Caco-2 (cell line): Measurements from ENCODE around the gene WNT5B. TPM values are rescaled to one million over a fixed set of nuclear protein-coding genes. Genes with fewer than 3 reads are reported as not detected.
A peak's percentile ranks its signal among the peaks of the same experiment; 100 is the strongest.
"Not testable (repeated sequence)": the region's sequence is repeated elsewhere in the genome, so short reads cannot be mapped to it uniquely, and the experiment has no call there.

Experiments used
- BruUV-seq: library from RNA; stranded (reverse); fragments of 400-500 nt; replicated peaks from 2 replicates; lab custom pipeline; 2021; lab: Mats Ljungman, UMichigan
- CTCF ChIA-PET: fragments of 300-600 bp; sonication (Branson Sonifier 250); formaldehyde crosslinking; loops from one replicate; lab custom pipeline; 2022; ENCODE audit warnings: antibody characterized with exemption; lab: Charles Lee
- POLR2A ChIA-PET: fragments of 300-600 bp; sonication (Branson Sonifier 250); formaldehyde crosslinking; loops from one replicate; lab custom pipeline; 2022; ENCODE audit warnings: antibody characterized with exemption; lab: Charles Lee
- DNase-seq, 2 experiments: peaks; one replicate each; pipeline versions ENCODE4 v3.0.0 to v3.0.0-alpha.2; 2020 to 2022
- H3K27me3 ChIP-seq: replicated peaks from 2 replicates; pipeline ENCODE4 v1.6.0; 2011; ENCODE audit warnings: low read length; ENCODE audit not compliant: control insufficient read depth, insufficient read depth
- H3K36me3 ChIP-seq: 2 replicates; pipeline ENCODE4 v1.5.1; 2011; ENCODE audit warnings: low read length; ENCODE audit not compliant: control insufficient read depth, insufficient read depth
- H3K4me1 ChIP-seq: fragments of 250-450 bp; sonication (Bioruptor Pico); 2 replicates; pipeline ENCODE4 v1.5.1; 2020; ENCODE audit warnings: mild to moderate bottlenecking
- H3K4me3 ChIP-seq: 2 replicates; pipeline ENCODE4 v1.5.1; 2011; ENCODE audit warnings: low read depth, mild to moderate bottlenecking, control low read depth, low read length
- H3K9me3 ChIP-seq: fragments of 250-450 bp; sonication (Bioruptor Pico); 2 replicates; pipeline ENCODE4 v1.5.1; 2020; ENCODE audit warnings: mild to moderate bottlenecking, moderate library complexity
- H3K27ac Mint-ChIP-seq: one replicate; pipeline ENCODE4 v1.8.0; 2022; ENCODE audit warnings: mixed read lengths; ENCODE audit not compliant: unreplicated experiment
- H3K27me3 Mint-ChIP-seq: one replicate; pipeline ENCODE4 v1.8.0; 2022; ENCODE audit warnings: mixed read lengths; ENCODE audit not compliant: insufficient read depth, unreplicated experiment
- H3K36me3 Mint-ChIP-seq: one replicate; pipeline ENCODE4 v1.8.0; 2022; ENCODE audit warnings: mild to moderate bottlenecking, mixed read lengths; ENCODE audit not compliant: insufficient read depth, unreplicated experiment
- H3K4me1 Mint-ChIP-seq: one replicate; pipeline ENCODE4 v1.8.0; 2022; ENCODE audit warnings: low read depth, mixed read lengths; ENCODE audit not compliant: unreplicated experiment
- H3K4me3 Mint-ChIP-seq: one replicate; pipeline ENCODE4 v1.8.0; 2022; ENCODE audit warnings: mild to moderate bottlenecking, moderate library complexity, mixed read lengths; ENCODE audit not compliant: unreplicated experiment
- H3K9me3 Mint-ChIP-seq: one replicate; pipeline ENCODE4 v1.8.0; 2022; ENCODE audit warnings: mixed read lengths; ENCODE audit not compliant: unreplicated experiment
- intact Hi-C: fragments of 100-400 bp; cut with micrococcal nuclease; formaldehyde crosslinking; loops from one replicate; pipeline ENCODE4 v1.10.0; 2022; ENCODE audit not compliant: unreplicated experiment
- total RNA-seq: library from RNA; stranded (reverse); gene quantifications from 2 replicates; pipeline ENCODE4 v1.2.3, GENCODE V29; 2022
- TF ChIP-seq, protein P1 (sequence below), 2 experiments: fragments of 200-600 bp in 1 of 2; IDR thresholded peaks; 1 replicate in 1 of 2; 2 replicates in 1 of 2; pipeline versions ENCODE4 v1.5.1 to v1.8.0; 2011 to 2022; ENCODE audit warnings: antibody characterized with exemption in 1 of 2, control low read depth in 1 of 2, inconsistent platforms in 1 of 2, low read depth in 1 of 2, low read length in 1 of 2, mild to moderate bottlenecking in 1 of 2, moderate library complexity in 1 of 2; ENCODE audit not compliant: insufficient read depth in 1 of 2, severe bottlenecking in 1 of 2, unreplicated experiment in 1 of 2

WNT5B gene
- total RNA-seq, 1 experiment from 2014 or later: 6.9 TPM

DNA sequence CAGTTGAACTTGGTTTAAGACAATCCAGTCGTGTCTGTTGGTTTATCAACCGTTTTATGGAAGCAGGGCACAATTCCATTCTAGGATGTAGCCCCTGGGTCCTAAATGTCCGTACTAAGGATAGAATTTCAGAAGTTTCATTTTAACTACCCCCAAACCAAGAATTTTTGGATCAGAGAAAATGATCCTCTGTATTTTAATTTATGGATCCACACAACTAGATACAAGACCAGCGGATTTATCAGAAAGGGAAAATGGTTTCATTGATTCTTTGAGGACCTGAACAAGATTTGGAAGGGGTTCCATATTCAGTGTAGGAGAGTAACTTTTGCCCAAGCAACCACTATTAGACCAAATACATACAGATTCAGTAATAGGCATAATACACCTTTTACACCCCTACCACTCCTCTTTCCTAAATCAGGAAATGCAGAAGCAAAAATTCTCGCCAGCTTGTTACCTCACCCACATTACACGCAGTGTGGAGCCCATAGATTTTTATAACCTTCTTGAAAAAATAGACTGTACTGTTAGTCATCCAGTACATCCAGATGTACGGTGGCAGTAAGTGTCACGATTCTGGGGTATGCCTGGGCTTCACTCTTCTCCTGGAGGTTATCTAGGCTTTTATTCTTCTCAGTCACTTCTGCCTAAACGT lies 33.2 kb upstream of the WNT5B start:
- ChIA-PET POLR2A (interaction anchor here (1.6 kb wide), 1 partner anchor 10 kb away, joined by 6 read pairs; no protein-coding TSS in a partner anchor), CTCF (no interaction called here)
- Histone ChIP-seq H3K4me3 (no peak overlapping the region; the same call in 1 of the 2 replicates), H3K36me3 (peaks cover 3% of the 10 kb centered on the region; the same call in 1 of the 2 replicates), H3K9me3 (no peaks in the 10 kb centered on the region), H3K4me1 (peaks cover 27% of the 10 kb centered on the region), H3K27me3 (no peaks in the 10 kb centered on the region)
- H3K27me3 Mint-ChIP-seq: no peaks in the 10 kb centered on the region
- H3K4me3 Mint-ChIP-seq: peak overlapping the region; percentile 89
- H3K4me1 Mint-ChIP-seq: peaks cover 33% of the 10 kb centered on the region
- TF ChIP-seq, protein P1, sequence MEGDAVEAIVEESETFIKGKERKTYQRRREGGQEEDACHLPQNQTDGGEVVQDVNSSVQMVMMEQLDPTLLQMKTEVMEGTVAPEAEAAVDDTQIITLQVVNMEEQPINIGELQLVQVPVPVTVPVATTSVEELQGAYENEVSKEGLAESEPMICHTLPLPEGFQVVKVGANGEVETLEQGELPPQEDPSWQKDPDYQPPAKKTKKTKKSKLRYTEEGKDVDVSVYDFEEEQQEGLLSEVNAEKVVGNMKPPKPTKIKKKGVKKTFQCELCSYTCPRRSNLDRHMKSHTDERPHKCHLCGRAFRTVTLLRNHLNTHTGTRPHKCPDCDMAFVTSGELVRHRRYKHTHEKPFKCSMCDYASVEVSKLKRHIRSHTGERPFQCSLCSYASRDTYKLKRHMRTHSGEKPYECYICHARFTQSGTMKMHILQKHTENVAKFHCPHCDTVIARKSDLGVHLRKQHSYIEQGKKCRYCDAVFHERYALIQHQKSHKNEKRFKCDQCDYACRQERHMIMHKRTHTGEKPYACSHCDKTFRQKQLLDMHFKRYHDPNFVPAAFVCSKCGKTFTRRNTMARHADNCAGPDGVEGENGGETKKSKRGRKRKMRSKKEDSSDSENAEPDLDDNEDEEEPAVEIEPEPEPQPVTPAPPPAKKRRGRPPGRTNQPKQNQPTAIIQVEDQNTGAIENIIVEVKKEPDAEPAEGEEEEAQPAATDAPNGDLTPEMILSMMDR (IDR thresholded peaks at IDR 0.05; ENCODE audit: insufficient read depth in 1 of 2, low read depth in 1 of 2, low read length in 1 of 2, severe bottlenecking in 1 of 2, unreplicated experiment in 1 of 2): no peak
- H3K9me3 Mint-ChIP-seq: no peaks in the 10 kb centered on the region
- H3K27ac Mint-ChIP-seq: peak overlapping the region; percentile 91
- H3K36me3 Mint-ChIP-seq: peaks cover 19% of the 10 kb centered on the region
- no peak for DNase-seq
- intact Hi-C loops: loop anchor here (1.0 kb wide), 1 partner anchor 9 kb away; no protein-coding TSS in a partner anchor
- TSS peak; percentile 31 for BruUV-seq

DNA sequence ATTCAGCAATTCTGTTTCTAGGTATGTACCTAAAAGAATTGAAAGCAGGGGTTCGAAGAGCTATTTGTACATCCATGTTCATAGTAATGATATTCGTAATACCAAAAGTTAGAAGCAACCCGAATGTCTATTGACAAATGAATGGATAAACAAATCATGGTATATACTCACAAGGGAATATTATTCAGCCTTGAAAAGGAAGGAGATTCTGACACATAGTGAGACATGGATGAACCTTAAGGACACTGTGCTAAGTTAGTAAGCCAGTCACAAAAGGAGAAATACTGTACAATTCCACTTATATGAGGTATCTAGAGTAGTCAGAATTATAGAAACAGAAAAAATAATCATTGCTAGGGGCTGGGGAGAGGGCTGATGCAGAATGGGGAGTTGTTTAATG lies 30.3 kb upstream of the WNT5B start:
- H3K4me1 ChIP-seq: peaks cover 8% of the 10 kb centered on the region
- Mint-ChIP-seq H3K4me1 (peaks cover 6% of the 10 kb centered on the region), H3K9me3 (no peaks in the 10 kb centered on the region), H3K36me3 (peaks cover 9% of the 10 kb centered on the region), H3K4me3 (no peak overlapping the region), H3K27ac (no peak overlapping the region), H3K27me3 (no peaks in the 10 kb centered on the region)
- DNase-seq: no peak
- no peaks in the 10 kb centered on the region for H3K9me3 ChIP-seq
- no peaks in the 10 kb centered on the region for H3K27me3 ChIP-seq
- no peaks in the 10 kb centered on the region for H3K36me3 ChIP-seq
- TF ChIP-seq, protein P1 (IDR thresholded peaks at IDR 0.05; ENCODE audit: insufficient read depth in 1 of 2, low read depth in 1 of 2, low read length in 1 of 2, severe bottlenecking in 1 of 2, unreplicated experiment in 1 of 2): no peak
- no TSS peak for BruUV-seq
- intact Hi-C loops: no loop called here
- CTCF ChIA-PET: interaction anchor here (0.6 kb wide), 1 partner anchor 1354 kb away, joined by 4 read pairs; no protein-coding TSS in a partner anchor
- no peak overlapping the region for H3K4me3 ChIP-seq
- POLR2A ChIA-PET: no interaction called here

DNA sequence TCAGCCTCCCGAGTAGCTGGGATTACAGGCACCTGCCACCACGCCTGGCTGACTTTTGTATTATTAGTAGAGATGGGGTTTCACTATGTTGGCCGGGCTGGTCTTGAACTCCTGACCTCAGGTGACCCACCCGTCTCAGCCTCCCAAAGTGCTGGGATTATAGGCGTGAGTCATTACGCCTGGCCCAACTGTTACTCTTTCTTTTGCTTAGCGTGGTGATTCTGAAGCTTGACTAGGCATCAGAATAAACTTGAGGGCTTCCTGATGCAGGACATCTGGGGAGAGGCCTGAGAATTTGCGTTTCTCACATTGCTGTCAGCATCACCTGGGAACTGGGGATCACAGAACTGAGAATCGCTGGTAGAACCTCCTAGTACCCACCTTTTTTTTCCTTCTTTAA lies 26.3 kb upstream of the WNT5B start:
- intact Hi-C loops, H3K9me3 ChIP-seq, H3K4me1 ChIP-seq, H3K4me3 ChIP-seq, DNase-seq, H3K27me3 ChIP-seq, H3K36me3 ChIP-seq, BruUV-seq, H3K27me3 Mint-ChIP-seq, H3K27ac Mint-ChIP-seq, H3K36me3 Mint-ChIP-seq, H3K9me3 Mint-ChIP-seq, H3K4me3 Mint-ChIP-seq: not testable (repeated sequence)
- H3K4me1 Mint-ChIP-seq: peaks cover 11% of the 10 kb centered on the region
- CTCF ChIA-PET: interaction anchor here (0.6 to 0.9 kb wide), 2 partner anchors 24 to 485 kb away, joined by 3 to 4 read pairs; no protein-coding TSS in a partner anchor
- POLR2A ChIA-PET: interaction anchor here (0.6 to 1.0 kb wide), 3 partner anchors 9 to 373 kb away, joined by 3 to 5 read pairs (median 3); no protein-coding TSS in a partner anchor
